CD4-positive, alpha-beta T cell (primary cell): ENCODE measurements around the gene ASB4. TPM values are rescaled to one million over a fixed set of nuclear protein-coding genes. Genes with fewer than 3 reads are reported as not detected.

Experiments
- ATAC-seq: fragments of 200-7000 bp; cut with Tn5 transposase; one replicate; pipeline ENCODE4 v1.10.0; 2022; ENCODE audit warnings: mild to moderate bottlenecking; ENCODE audit not compliant: poor library complexity
- CTCF ChIA-PET: fragments of 350-600 bp; sonication (Branson Sonifier 250); formaldehyde crosslinking; loops from one replicate; lab custom pipeline; 2021; ENCODE audit warnings: antibody characterized with exemption, inconsistent platforms; lab: Charles Lee
- POLR2A ChIA-PET: fragments of 350-600 bp; sonication (Branson Sonifier 250); formaldehyde crosslinking; loops from one replicate; lab custom pipeline; 2021; ENCODE audit warnings: antibody characterized with exemption, inconsistent platforms; lab: Charles Lee
- DNase-seq, 14 experiments: peaks; one replicate each; pipeline ENCODE4 v3.0.0-alpha.2; 2013 to 2020; ENCODE audit warnings: mixed read lengths in 2 of 14
- H3K27ac ChIP-seq, 2 donors: one replicate each; pipeline versions ENCODE4 v1.5.1 to v1.7.0; 2013; ENCODE audit warnings: low read length in 2 of 2, low read depth in 1 of 2, mild to moderate bottlenecking in 1 of 2
- H3K27me3 ChIP-seq, 2 experiments: 1 replicate in 1 of 2; 2 replicates in 1 of 2; pipeline versions ENCODE4 v1.6.1 to v1.7.0; 2013; ENCODE audit warnings: low read length in 2 of 2, control low read depth in 1 of 2, mild to moderate bottlenecking in 1 of 2, moderate library complexity in 1 of 2; ENCODE audit not compliant: insufficient read depth in 2 of 2, control insufficient read depth in 1 of 2
- H3K36me3 ChIP-seq: one replicate; pipeline ENCODE4 v1.6.1; 2013; ENCODE audit warnings: low read length, control low read depth; ENCODE audit not compliant: insufficient read depth
- H3K4me1 ChIP-seq: one replicate; pipeline ENCODE4 v1.6.1; 2013; ENCODE audit warnings: low read length, control low read depth; ENCODE audit not compliant: insufficient read depth
- H3K4me3 ChIP-seq: one replicate; pipeline ENCODE4 v1.5.1; 2013; ENCODE audit warnings: mild to moderate bottlenecking, low read length, moderate library complexity
- H3K9me3 ChIP-seq, 2 experiments: 1 replicate in 1 of 2; 2 replicates in 1 of 2; pipeline versions ENCODE4 v1.6.1 to v1.7.0; 2013; ENCODE audit warnings: low read length in 2 of 2, mild to moderate bottlenecking in 2 of 2, control low read depth in 1 of 2, moderate library complexity in 1 of 2; ENCODE audit not compliant: control insufficient read depth in 1 of 2, insufficient read depth in 1 of 2
- H3K27ac Mint-ChIP-seq: one replicate; pipeline ENCODE4 v1.8.0; 2020; ENCODE audit warnings: mixed read lengths
- H3K27me3 Mint-ChIP-seq: one replicate; pipeline ENCODE4 v1.8.0; 2021; ENCODE audit warnings: mixed read lengths
- H3K36me3 Mint-ChIP-seq: one replicate; pipeline ENCODE4 v1.8.0; 2021; ENCODE audit warnings: low read depth, mixed read lengths
- H3K4me1 Mint-ChIP-seq: one replicate; pipeline ENCODE4 v1.8.0; 2021; ENCODE audit warnings: low read depth, mixed read lengths
- H3K4me3 Mint-ChIP-seq: one replicate; pipeline ENCODE4 v1.8.0; 2020; ENCODE audit warnings: mild to moderate bottlenecking, mixed read lengths
- H3K9me3 Mint-ChIP-seq: one replicate; pipeline ENCODE4 v1.8.0; 2020; ENCODE audit warnings: mixed read lengths
- intact Hi-C, 2 experiments: fragments of 100-400 bp; cut with DNase I in 1 of 2; cut with micrococcal nuclease in 1 of 2; formaldehyde crosslinking; loops; one replicate each; pipeline versions ENCODE4 v1.15.1 to v1.9.0; 2023 to 2025; cut with DNase I, micrococcal nuclease
- total RNA-seq, 174 experiments: library from RNA in 2 of 174; stranded (reverse) in 2 of 174; gene quantifications; one replicate each; pipeline ENCODE4 v1.2.3 and lab custom pipeline; 2021 to 2026
- TF ChIP-seq, protein P1 (sequence below): fragments of 200-600 bp; IDR thresholded peaks from one replicate; pipeline ENCODE4 v1.8.0; 2022; ENCODE audit warnings: antibody characterized with exemption, mild to moderate bottlenecking

Gene ASB4
- total RNA-seq, 2 experiments from 2014 or later, result not detected

DNA sequence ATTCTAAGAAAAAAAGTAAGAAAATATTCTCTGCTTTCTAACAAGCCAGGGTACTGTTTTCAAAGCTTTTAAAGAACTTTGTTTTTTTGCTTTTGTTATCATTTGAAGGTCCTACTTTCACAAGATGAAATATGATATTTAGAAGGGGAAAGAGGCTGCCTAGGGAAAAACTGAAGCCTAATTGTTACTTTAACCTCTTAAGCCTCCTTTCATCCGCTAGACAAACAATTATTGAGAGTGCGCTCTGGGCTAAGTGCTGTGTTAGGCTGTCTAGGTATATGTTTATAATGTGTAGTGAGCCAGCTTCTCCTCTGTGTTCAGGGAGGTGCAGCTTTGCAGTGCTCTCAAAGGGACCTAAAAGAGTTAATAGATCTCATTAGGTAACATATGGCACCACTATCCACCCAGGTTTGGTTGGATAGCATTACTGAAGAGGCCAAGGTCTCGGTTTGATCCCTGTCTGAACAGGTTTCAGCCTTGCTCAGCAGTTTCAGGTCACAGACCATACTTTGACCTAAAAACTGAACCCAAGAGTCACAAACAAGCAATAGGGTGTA lies 92.6 kb downstream of the ASB4 start:
- Histone ChIP-seq H3K27ac (no peak overlapping the region), H3K4me1 (no peaks in the 10 kb centered on the region), H3K4me3 (no peak overlapping the region), H3K9me3 (peaks cover 0 to 5% of the 10 kb centered on the region in 2 experiments), H3K36me3 (no peaks in the 10 kb centered on the region), H3K27me3 (no peaks in the 10 kb centered on the region)
- Mint-ChIP-seq H3K36me3 (no peaks in the 10 kb centered on the region), H3K4me3 (no peak overlapping the region), H3K27me3 (peaks cover 5% of the 10 kb centered on the region), H3K9me3 (no peaks in the 10 kb centered on the region), H3K4me1 (no peaks in the 10 kb centered on the region), H3K27ac (no peak overlapping the region)
- TF ChIP-seq, protein P1, sequence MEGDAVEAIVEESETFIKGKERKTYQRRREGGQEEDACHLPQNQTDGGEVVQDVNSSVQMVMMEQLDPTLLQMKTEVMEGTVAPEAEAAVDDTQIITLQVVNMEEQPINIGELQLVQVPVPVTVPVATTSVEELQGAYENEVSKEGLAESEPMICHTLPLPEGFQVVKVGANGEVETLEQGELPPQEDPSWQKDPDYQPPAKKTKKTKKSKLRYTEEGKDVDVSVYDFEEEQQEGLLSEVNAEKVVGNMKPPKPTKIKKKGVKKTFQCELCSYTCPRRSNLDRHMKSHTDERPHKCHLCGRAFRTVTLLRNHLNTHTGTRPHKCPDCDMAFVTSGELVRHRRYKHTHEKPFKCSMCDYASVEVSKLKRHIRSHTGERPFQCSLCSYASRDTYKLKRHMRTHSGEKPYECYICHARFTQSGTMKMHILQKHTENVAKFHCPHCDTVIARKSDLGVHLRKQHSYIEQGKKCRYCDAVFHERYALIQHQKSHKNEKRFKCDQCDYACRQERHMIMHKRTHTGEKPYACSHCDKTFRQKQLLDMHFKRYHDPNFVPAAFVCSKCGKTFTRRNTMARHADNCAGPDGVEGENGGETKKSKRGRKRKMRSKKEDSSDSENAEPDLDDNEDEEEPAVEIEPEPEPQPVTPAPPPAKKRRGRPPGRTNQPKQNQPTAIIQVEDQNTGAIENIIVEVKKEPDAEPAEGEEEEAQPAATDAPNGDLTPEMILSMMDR, result no peak
- POLR2A ChIA-PET, result no interaction called here
- CTCF ChIA-PET, result no interaction called here
- ATAC-seq (no peak), DNase-seq (no peak)
- intact Hi-C loops, result no loop called here

DNA sequence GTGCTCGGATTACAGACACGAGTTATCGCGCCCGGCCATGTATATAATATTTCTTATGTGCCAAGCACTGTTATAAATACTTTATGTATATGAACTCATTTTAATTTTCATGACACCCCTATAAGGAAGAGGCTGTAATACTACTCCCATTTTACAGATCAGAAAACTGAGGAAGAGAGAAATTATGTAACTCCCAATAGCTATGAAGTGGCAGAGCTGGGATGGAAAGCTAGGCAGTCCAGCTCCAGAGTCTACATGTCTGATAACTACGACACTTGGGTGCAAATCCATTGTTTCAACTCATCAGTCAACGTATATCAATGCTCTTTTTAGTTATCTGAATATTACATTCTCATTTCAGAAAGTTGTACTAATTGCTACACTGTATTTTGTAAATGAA lies 93.6 kb downstream of the ASB4 start:
- Mint-ChIP-seq H3K9me3 (no peaks in the 10 kb centered on the region), H3K4me1 (no peaks in the 10 kb centered on the region), H3K4me3 (no peak overlapping the region), H3K27me3 (peaks cover 5% of the 10 kb centered on the region), H3K27ac (no peak overlapping the region), H3K36me3 (no peaks in the 10 kb centered on the region)
- ChIA-PET CTCF (no interaction called here), POLR2A (no interaction called here)
- Histone ChIP-seq H3K4me3 (no peak overlapping the region), H3K9me3 (peaks cover 0 to 5% of the 10 kb centered on the region in 2 experiments), H3K27ac (no peak overlapping the region), H3K4me1 (no peaks in the 10 kb centered on the region), H3K36me3 (no peaks in the 10 kb centered on the region), H3K27me3 (no peaks in the 10 kb centered on the region)
- TF ChIP-seq, protein P1, result no peak
- intact Hi-C loops, result no loop called here
- no peak for DNase-seq
- ATAC-seq, result no peak

DNA sequence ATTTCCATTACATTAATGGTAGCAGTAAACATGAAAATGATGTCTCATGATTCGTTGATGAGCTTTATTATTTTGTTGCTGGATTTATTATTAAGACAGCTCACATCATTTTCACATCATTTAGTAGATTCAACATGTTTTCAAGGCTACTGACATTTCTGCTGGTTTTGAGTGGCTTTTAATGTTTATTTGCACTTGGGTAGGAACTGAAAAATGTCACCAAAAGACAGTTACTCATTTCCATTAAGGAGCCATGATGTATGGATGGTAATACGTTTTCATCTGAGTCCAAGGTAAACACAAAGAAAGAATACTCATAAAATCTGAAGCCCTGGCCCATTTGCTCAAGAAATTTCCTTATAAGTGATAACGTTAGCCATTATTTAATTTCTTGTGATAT lies 95.7 kb downstream of the ASB4 start:
- no peaks in the 10 kb centered on the region for H3K36me3 Mint-ChIP-seq
- CTCF ChIA-PET, result no interaction called here
- POLR2A ChIA-PET, result no interaction called here
- Histone ChIP-seq H3K9me3 (peaks cover 0 to 5% of the 10 kb centered on the region in 2 experiments), H3K27ac (no peak overlapping the region), H3K36me3 (no peaks in the 10 kb centered on the region), H3K4me1 (no peaks in the 10 kb centered on the region), H3K4me3 (no peak overlapping the region), H3K27me3 (no peaks in the 10 kb centered on the region)
- H3K27me3 Mint-ChIP-seq, result peaks cover 3% of the 10 kb centered on the region
- no peak overlapping the region for H3K27ac Mint-ChIP-seq
- TF ChIP-seq, protein P1, result no peak
- no peaks in the 10 kb centered on the region for H3K4me1 Mint-ChIP-seq
- no peaks in the 10 kb centered on the region for H3K9me3 Mint-ChIP-seq
- H3K4me3 Mint-ChIP-seq, result no peak overlapping the region
- DNase-seq (no peak), ATAC-seq (no peak)
- intact Hi-C loops, result no loop called here
